ENCODE data around the gene LMBR1. TPM values are rescaled to one million over a fixed set of nuclear protein-coding genes. Genes with fewer than 3 reads are reported as not detected.

LMBR1 gene
- polyA plus RNA-seq, 3 donors = 14.8 to 24.4 (median 21.2) TPM

DNA sequence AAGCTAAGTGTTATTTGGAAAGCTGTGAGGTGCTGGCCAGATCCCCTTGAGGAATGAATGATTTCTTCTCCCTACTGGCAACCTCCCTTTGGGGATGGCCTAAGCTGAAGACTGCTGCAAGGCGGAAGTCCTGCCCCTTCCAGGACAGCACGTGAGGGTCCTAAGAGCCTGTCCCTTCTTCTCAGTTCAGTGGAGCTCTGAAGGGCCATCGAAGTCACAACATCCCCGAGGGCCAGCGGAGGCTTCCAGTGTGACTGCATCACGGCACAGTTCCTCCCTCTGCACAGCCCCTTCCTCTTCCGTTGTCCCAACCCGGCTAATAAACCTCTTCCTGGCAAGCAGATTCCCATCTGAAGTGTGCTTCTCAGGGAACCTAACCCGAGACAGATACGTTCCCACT is 208.7 kb downstream of the LMBR1 start:
- peak overlapping the region in 1 of 7 donors; percentile 47 for H3K27ac Mint-ChIP-seq
- H3K4me1 Mint-ChIP-seq = no peaks in the 10 kb centered on the region
- no peaks in the 10 kb centered on the region for H3K27me3 ChIP-seq (ENCODE audit: control insufficient read depth in 2 of 2, insufficient read depth in 2 of 2, low read length in 2 of 2)

DNA sequence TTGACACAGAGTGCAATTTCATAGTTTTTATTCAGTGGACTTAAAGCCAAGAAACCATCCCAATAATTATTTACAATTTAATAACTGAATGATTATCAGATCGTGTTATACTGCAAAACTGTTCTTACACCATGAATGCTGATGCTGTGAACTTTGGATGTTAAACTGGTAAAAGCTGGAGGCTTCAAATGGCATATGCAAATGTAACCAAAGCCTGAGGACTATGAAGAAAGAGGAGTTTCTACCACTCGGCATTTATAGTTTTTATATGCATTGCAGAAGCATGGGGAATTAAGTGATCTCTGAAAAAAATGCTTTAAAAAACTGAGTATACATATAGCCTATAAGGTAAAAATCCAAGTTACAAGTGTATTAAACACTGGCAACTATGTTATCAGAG is 210.1 kb downstream of the LMBR1 start:
- intact Hi-C loops (cut with micrococcal nuclease) = no loop called here
- Mint-ChIP-seq H3K9me3 (peaks cover 0 to 1% (median 0%) of the 10 kb centered on the region in 7 donors), H3K27ac (no peak overlapping the region), H3K4me3 (no peak overlapping the region), H3K27me3 (ENCODE audit: low read depth in 3 of 3) (peaks cover 0 to 2% (median 1%) of the 10 kb centered on the region in 3 donors), H3K4me1 (no peaks in the 10 kb centered on the region), H3K36me3 (peaks cover 55 to 59% of the 10 kb centered on the region in 2 donors)
- H3K79me2 ChIP-seq (ENCODE audit: insufficient read depth, low read length) = no peaks in the 10 kb centered on the region
- H3K4me3 ChIP-seq (replicated peaks in 1 of 3; ENCODE audit: low read depth in 2 of 3, low read length in 3 of 3) = no peak overlapping the region
- no peak overlapping the region for H3K27ac ChIP-seq (ENCODE audit: low read depth in 1 of 2, low read length in 2 of 2)
- no CpG with 5 or more reads among the region's 2 CpGs for WGBS (ENCODE audit: insufficient coverage)
- H3K9ac ChIP-seq (ENCODE audit: insufficient read depth, low read length, poor library complexity, severe bottlenecking) = no peak overlapping the region
- H3K4me1 ChIP-seq (ENCODE audit: control insufficient read depth in 1 of 2, insufficient read depth in 2 of 2, low read length in 2 of 2) = no peaks in the 10 kb centered on the region
- peaks cover 26 to 79% of the 10 kb centered on the region in 2 donors for H3K36me3 ChIP-seq (replicated peaks in 1 of 2; ENCODE audit: control insufficient read depth in 1 of 2, insufficient read depth in 2 of 2, low read length in 2 of 2)
- no peak overlapping the region for H2AFZ ChIP-seq (ENCODE audit: insufficient read depth, low read depth, low read length, poor library complexity, severe bottlenecking)
- no peaks in the 10 kb centered on the region for H3K27me3 ChIP-seq (ENCODE audit: control insufficient read depth in 2 of 2, insufficient read depth in 2 of 2, low read length in 2 of 2)
- TF ChIP-seq, protein P1, sequence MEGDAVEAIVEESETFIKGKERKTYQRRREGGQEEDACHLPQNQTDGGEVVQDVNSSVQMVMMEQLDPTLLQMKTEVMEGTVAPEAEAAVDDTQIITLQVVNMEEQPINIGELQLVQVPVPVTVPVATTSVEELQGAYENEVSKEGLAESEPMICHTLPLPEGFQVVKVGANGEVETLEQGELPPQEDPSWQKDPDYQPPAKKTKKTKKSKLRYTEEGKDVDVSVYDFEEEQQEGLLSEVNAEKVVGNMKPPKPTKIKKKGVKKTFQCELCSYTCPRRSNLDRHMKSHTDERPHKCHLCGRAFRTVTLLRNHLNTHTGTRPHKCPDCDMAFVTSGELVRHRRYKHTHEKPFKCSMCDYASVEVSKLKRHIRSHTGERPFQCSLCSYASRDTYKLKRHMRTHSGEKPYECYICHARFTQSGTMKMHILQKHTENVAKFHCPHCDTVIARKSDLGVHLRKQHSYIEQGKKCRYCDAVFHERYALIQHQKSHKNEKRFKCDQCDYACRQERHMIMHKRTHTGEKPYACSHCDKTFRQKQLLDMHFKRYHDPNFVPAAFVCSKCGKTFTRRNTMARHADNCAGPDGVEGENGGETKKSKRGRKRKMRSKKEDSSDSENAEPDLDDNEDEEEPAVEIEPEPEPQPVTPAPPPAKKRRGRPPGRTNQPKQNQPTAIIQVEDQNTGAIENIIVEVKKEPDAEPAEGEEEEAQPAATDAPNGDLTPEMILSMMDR (IDR thresholded peaks at IDR 0.05) = no peak
- no peaks in the 10 kb centered on the region for H3K9me3 ChIP-seq (replicated peaks in 1 of 2; ENCODE audit: control insufficient read depth in 1 of 2, insufficient read depth in 1 of 2, low read length in 2 of 2)
- H3K4me2 ChIP-seq (replicated peaks; ENCODE audit: extremely low read depth, low read length, poor library complexity, severe bottlenecking) = no peak overlapping the region
- no peak for DNase-seq
- no peaks in the 10 kb centered on the region for H4K20me1 ChIP-seq (ENCODE audit: insufficient read depth, low read length)

More for the DNA sequence above, 208.7 kb downstream of the LMBR1 start:
- no peak overlapping the region for H3K27ac ChIP-seq (ENCODE audit: low read depth in 1 of 2, low read length in 2 of 2)
- H3K9me3 ChIP-seq (replicated peaks in 1 of 2; ENCODE audit: control insufficient read depth in 1 of 2, insufficient read depth in 1 of 2, low read length in 2 of 2) = no peaks in the 10 kb centered on the region
- Mint-ChIP-seq H3K9me3 (peaks cover 0 to 1% (median 0%) of the 10 kb centered on the region in 7 donors), H3K27me3 (ENCODE audit: low read depth in 3 of 3) (peaks cover 0 to 2% (median 1%) of the 10 kb centered on the region in 3 donors), H3K4me3 (no peak overlapping the region), H3K36me3 (peaks cover 42 to 48% of the 10 kb centered on the region in 2 donors)
- intact Hi-C loops (cut with micrococcal nuclease) = no loop called here
- 97% methylated on average over 10 of the region's 10 CpGs for WGBS (ENCODE audit: insufficient coverage)
- DNase-seq = no peak
- no peak overlapping the region for H3K4me3 ChIP-seq (replicated peaks in 1 of 3; ENCODE audit: low read depth in 2 of 3, low read length in 3 of 3)
- no peaks in the 10 kb centered on the region for H3K4me1 ChIP-seq (ENCODE audit: control insufficient read depth in 1 of 2, insufficient read depth in 2 of 2, low read length in 2 of 2)
- H4K20me1 ChIP-seq (ENCODE audit: insufficient read depth, low read length) = no peaks in the 10 kb centered on the region
- no peak overlapping the region for H2AFZ ChIP-seq (ENCODE audit: insufficient read depth, low read depth, low read length, poor library complexity, severe bottlenecking)
- H3K9ac ChIP-seq (ENCODE audit: insufficient read depth, low read length, poor library complexity, severe bottlenecking) = no peak overlapping the region
- H3K79me2 ChIP-seq (ENCODE audit: insufficient read depth, low read length) = no peaks in the 10 kb centered on the region
- H3K36me3 ChIP-seq (replicated peaks in 1 of 2; ENCODE audit: control insufficient read depth in 1 of 2, insufficient read depth in 2 of 2, low read length in 2 of 2) = peaks cover 13 to 66% of the 10 kb centered on the region in 2 donors
- TF ChIP-seq, protein P1 (IDR thresholded peaks at IDR 0.05) = no peak
- H3K4me2 ChIP-seq (replicated peaks; ENCODE audit: extremely low read depth, low read length, poor library complexity, severe bottlenecking) = no peak overlapping the region

Measured in CD14-positive monocyte (primary cell).